ENCODE data around the gene ZNF407. TPM values are rescaled to one million over a fixed set of nuclear protein-coding genes. Genes with fewer than 3 reads are reported as not detected.

The ZNF407 gene
- total and polyA plus RNA-seq, 4 donors, result 1.9 to 16.5 (median 6.6) TPM

DNA sequence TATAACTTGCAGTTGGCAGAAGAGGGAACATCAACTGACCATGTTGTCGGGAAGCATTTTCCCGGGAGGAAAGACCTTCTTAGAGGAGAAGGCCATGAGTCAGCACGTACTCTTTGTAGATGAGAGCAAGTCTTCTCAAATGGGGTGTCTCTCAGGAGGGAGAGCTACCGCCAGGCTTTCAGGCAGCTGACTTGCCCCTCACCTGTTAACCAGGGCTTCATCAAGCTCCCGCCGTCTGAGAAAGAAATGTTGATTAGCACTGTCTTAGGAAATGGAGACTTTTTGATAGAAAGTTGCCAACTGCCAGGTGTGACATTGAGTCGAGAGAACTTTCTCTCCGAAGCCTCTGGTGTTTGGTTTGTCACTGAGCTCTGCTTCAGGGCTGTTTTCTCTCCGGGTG lies 196.1 kb downstream of the ZNF407 start:
- H3K4me1 ChIP-seq (ENCODE audit: control insufficient read depth in 4 of 4, insufficient read depth in 4 of 4, low read length in 3 of 4), result peaks cover 0 to 21% (median 15%) of the 10 kb centered on the region in 4 donors
- no peaks in the 10 kb centered on the region for H3K27me3 ChIP-seq (ENCODE audit: control insufficient read depth in 4 of 4, insufficient read depth in 4 of 4, low read length in 3 of 4)
- no peak overlapping the region for H3K9ac ChIP-seq (ENCODE audit: low read depth in 1 of 2, low read length in 2 of 2)
- 86% methylated on average over 9 of the region's 9 CpGs for WGBS
- TF ChIP-seq EGR1 (IDR thresholded peaks at IDR 0.05; ENCODE audit: low read depth in 2 of 2) (no peak), JUND (IDR thresholded peaks at IDR 0.05) (no peak), GABPA (IDR thresholded peaks at IDR 0.05 in 1 of 2, conservative IDR thresholded peaks at IDR 0.05 in 1 of 2) (no peak), HNF4G (IDR thresholded peaks at IDR 0.05) (no peak), SP1 (IDR thresholded peaks at IDR 0.05) (no peak), FOXA2 (IDR thresholded peaks at IDR 0.05) (no peak), RXRA (IDR thresholded peaks at IDR 0.05) (no peak), ATF3 (IDR thresholded peaks at IDR 0.05) (no peak), YY1 (IDR thresholded peaks at IDR 0.05) (no peak), NR2F2 (IDR thresholded peaks at IDR 0.05) (no peak), FOXA1 (IDR thresholded peaks at IDR 0.05) (no peak), HNF4A (conservative IDR thresholded peaks at IDR 0.05) (no peak), REST (IDR thresholded peaks at IDR 0.05) (no peak), TAF1 (conservative IDR thresholded peaks at IDR 0.05) (no peak), RAD21 (IDR thresholded peaks at IDR 0.05) (no peak)
- TF ChIP-seq, protein P1, sequence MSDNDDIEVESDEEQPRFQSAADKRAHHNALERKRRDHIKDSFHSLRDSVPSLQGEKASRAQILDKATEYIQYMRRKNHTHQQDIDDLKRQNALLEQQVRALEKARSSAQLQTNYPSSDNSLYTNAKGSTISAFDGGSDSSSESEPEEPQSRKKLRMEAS (IDR thresholded peaks at IDR 0.05), result no peak
- TF ChIP-seq, protein P2, sequence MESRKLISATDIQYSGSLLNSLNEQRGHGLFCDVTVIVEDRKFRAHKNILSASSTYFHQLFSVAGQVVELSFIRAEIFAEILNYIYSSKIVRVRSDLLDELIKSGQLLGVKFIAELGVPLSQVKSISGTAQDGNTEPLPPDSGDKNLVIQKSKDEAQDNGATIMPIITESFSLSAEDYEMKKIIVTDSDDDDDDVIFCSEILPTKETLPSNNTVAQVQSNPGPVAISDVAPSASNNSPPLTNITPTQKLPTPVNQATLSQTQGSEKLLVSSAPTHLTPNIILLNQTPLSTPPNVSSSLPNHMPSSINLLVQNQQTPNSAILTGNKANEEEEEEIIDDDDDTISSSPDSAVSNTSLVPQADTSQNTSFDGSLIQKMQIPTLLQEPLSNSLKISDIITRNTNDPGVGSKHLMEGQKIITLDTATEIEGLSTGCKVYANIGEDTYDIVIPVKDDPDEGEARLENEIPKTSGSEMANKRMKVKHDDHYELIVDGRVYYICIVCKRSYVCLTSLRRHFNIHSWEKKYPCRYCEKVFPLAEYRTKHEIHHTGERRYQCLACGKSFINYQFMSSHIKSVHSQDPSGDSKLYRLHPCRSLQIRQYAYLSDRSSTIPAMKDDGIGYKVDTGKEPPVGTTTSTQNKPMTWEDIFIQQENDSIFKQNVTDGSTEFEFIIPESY (IDR thresholded peaks at IDR 0.05), result no peak
- TF ChIP-seq, protein P3, sequence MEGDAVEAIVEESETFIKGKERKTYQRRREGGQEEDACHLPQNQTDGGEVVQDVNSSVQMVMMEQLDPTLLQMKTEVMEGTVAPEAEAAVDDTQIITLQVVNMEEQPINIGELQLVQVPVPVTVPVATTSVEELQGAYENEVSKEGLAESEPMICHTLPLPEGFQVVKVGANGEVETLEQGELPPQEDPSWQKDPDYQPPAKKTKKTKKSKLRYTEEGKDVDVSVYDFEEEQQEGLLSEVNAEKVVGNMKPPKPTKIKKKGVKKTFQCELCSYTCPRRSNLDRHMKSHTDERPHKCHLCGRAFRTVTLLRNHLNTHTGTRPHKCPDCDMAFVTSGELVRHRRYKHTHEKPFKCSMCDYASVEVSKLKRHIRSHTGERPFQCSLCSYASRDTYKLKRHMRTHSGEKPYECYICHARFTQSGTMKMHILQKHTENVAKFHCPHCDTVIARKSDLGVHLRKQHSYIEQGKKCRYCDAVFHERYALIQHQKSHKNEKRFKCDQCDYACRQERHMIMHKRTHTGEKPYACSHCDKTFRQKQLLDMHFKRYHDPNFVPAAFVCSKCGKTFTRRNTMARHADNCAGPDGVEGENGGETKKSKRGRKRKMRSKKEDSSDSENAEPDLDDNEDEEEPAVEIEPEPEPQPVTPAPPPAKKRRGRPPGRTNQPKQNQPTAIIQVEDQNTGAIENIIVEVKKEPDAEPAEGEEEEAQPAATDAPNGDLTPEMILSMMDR (IDR thresholded peaks at IDR 0.05; ENCODE audit: low read depth, low read length, missing input control), result no peak
- no peaks in the 10 kb centered on the region for H3K36me3 ChIP-seq (ENCODE audit: control insufficient read depth in 4 of 4, insufficient read depth in 3 of 4, low read depth in 1 of 4, low read length in 3 of 4)
- DNase-seq (ENCODE audit: low spot score), result no peak
- no peaks in the 10 kb centered on the region for H3K9me3 ChIP-seq (ENCODE audit: control insufficient read depth in 4 of 4, low read length in 3 of 4)
- H3K4me3 ChIP-seq (ENCODE audit: low read depth in 1 of 3, low read length in 3 of 3), result no peak overlapping the region
- H3K27ac ChIP-seq (ENCODE audit: low read depth in 1 of 2, low read length in 2 of 2), result no peak overlapping the region
